Upper lobe of left lung (tissue), 4 donors: ENCODE measurements around the gene TBC1D9B.

ENCODE experiments used
- POLR2A ChIP-seq, 4 donors: fragments of 450-650 bp; IDR thresholded peaks; one replicate each; pipeline ENCODE4 v1.5.1; 2016 to 2017; ENCODE audit warnings: antibody characterized with exemption in 4 of 4, mild to moderate bottlenecking in 2 of 4
- POLR2AphosphoS5 ChIP-seq, 2 donors: sonication (generic); formaldehyde crosslinking; IDR thresholded peaks; one replicate each; pipeline ENCODE4 v1.5.1; 2017; ENCODE audit warnings: antibody characterized with exemption in 2 of 2
- TF ChIP-seq, protein P1 (sequence below), 6 experiments: fragments of 450-650 bp in 4 of 6; fragments of 200-600 bp in 2 of 6; sonication (generic) in 2 of 6; IDR thresholded peaks; one replicate each; pipeline ENCODE4 v1.5.1; 2016 to 2019; ENCODE audit warnings: antibody characterized with exemption in 6 of 6

DNA sequence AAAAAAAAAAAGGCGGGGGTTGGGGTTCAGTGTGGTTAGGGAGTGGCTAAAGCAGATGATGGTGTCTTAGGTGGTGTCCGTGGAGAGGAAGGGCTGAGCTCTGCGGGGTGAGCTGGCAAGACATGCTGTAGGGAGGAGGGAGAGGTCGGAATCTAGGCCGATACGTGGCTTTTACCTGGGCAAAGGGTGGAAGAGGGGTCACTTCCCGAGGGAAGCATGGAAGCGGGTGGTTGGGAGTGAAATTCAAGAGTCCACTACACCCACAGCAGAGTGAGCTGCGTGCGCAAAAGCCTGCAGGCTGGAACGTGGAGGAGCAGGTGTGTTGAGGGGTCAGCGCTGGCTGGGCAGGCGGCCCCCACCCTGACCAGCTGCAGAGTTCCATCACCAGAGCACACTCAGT, 17.8 kb downstream of the TBC1D9B start:
- TF ChIP-seq POLR2A (IDR thresholded peaks at IDR 0.05) (no peak), POLR2AphosphoS5 (IDR thresholded peaks at IDR 0.05) (no peak)
- TF ChIP-seq, protein P1, sequence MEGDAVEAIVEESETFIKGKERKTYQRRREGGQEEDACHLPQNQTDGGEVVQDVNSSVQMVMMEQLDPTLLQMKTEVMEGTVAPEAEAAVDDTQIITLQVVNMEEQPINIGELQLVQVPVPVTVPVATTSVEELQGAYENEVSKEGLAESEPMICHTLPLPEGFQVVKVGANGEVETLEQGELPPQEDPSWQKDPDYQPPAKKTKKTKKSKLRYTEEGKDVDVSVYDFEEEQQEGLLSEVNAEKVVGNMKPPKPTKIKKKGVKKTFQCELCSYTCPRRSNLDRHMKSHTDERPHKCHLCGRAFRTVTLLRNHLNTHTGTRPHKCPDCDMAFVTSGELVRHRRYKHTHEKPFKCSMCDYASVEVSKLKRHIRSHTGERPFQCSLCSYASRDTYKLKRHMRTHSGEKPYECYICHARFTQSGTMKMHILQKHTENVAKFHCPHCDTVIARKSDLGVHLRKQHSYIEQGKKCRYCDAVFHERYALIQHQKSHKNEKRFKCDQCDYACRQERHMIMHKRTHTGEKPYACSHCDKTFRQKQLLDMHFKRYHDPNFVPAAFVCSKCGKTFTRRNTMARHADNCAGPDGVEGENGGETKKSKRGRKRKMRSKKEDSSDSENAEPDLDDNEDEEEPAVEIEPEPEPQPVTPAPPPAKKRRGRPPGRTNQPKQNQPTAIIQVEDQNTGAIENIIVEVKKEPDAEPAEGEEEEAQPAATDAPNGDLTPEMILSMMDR (IDR thresholded peaks at IDR 0.05): no peak
